HepG2 (cell line): ENCODE measurements around the gene NUDT3. TPM values are rescaled to one million over a fixed set of nuclear protein-coding genes. Genes with fewer than 3 reads are reported as not detected.
A peak's percentile ranks its signal among the peaks of the same experiment; 100 is the strongest.

Experiments used
- ATAC-seq: fragments of 200-7000 bp; cut with Tn5 transposase; 3 replicates; pipeline ENCODE4 v1.9.1; 2020; ENCODE audit warnings: mild to moderate bottlenecking, moderate library complexity
- BruUV-seq: library from RNA; stranded (reverse); fragments of 400-500 nt; replicated peaks from 2 replicates; lab custom pipeline; 2021; lab: Mats Ljungman, UMichigan
- CTCF ChIA-PET: fragments of 300-600 bp; formaldehyde crosslinking; extraction: SDS; loops from one replicate; lab custom pipeline; 2021; ENCODE audit warnings: low total read pairs, inconsistent platforms, low intra/inter-chr PET ratio; lab: Yijun Ruan, JAX
- POLR2A ChIA-PET: fragments of 350-600 bp; sonication (Branson Sonifier 250); formaldehyde crosslinking; loops from one replicate; lab custom pipeline; 2020; ENCODE audit warnings: antibody characterized with exemption, inconsistent platforms; lab: Yijun Ruan, JAX
- DNase-seq: peaks from one replicate; pipeline ENCODE4 v3.0.0-alpha.2; 2015; ENCODE audit warnings: low spot score
- FAIRE-seq: peaks from 3 replicates; lab custom pipeline; 2011; peaks lifted over from hg19 to GRCh38; lab: Jason Lieb, UNC
- H2AFZ ChIP-seq: one replicate; pipeline ENCODE4 v1.6.1; 2011; ENCODE audit warnings: low read length, inconsistent platforms
- H3K27ac ChIP-seq: fragments of 300-600 bp; 3 replicates; pipeline ENCODE4 v1.8.0; 2011; ENCODE audit warnings: mixed run types, mild to moderate bottlenecking, mixed read lengths, low read length, inconsistent platforms; ENCODE audit not compliant: insufficient read depth; ENCODE audit errors: extremely low read length
- H3K27me3 ChIP-seq, 2 experiments: fragments of 200-600 bp in 1 of 2; 2 replicates in 1 of 2; 3 replicates in 1 of 2; pipeline versions ENCODE4 v1.6.0 to v1.8.0; 2011; ENCODE audit warnings: low read length in 2 of 2, mild to moderate bottlenecking in 2 of 2, moderate library complexity in 2 of 2, inconsistent platforms in 1 of 2; ENCODE audit not compliant: insufficient read depth in 2 of 2, control insufficient read depth in 1 of 2
- H3K36me3 ChIP-seq, 2 experiments: fragments of 200-600 bp in 1 of 2; replicated peaks in 1 of 2; 2 replicates in 1 of 2; 3 replicates in 1 of 2; pipeline versions ENCODE4 v1.5.1 to v1.8.0; 2011; ENCODE audit warnings: low read length in 2 of 2, inconsistent platforms in 1 of 2; ENCODE audit not compliant: insufficient read depth in 2 of 2, control insufficient read depth in 1 of 2
- H3K4me1 ChIP-seq: 2 replicates; pipeline ENCODE4 v1.5.1; 2012; ENCODE audit warnings: low read length, inconsistent platforms; ENCODE audit not compliant: insufficient read depth
- H3K4me2 ChIP-seq: 2 replicates; pipeline ENCODE4 v1.6.0; 2011; ENCODE audit warnings: low read depth, low read length, inconsistent platforms
- H3K4me3 ChIP-seq, 3 experiments: fragments of 200-600 bp in 1 of 3; sonication (generic), shearing (Covaris generic) in 1 of 3; replicated peaks in 1 of 3; 2 replicates each; pipeline ENCODE4 v1.5.1; 2011 to 2016; ENCODE audit warnings: low read length in 3 of 3, inconsistent platforms in 2 of 3, low read depth in 2 of 3, mild to moderate bottlenecking in 2 of 3, control low read depth in 1 of 3, mixed read lengths in 1 of 3; ENCODE audit not compliant: insufficient read depth in 1 of 3
- H3K79me2 ChIP-seq: one replicate; pipeline ENCODE4 v1.6.1; 2011; ENCODE audit warnings: low read length, inconsistent platforms; ENCODE audit not compliant: insufficient read depth
- H3K9ac ChIP-seq: 2 replicates; pipeline ENCODE4 v1.6.0; 2011; ENCODE audit warnings: mild to moderate bottlenecking, low read depth, low read length, inconsistent platforms; ENCODE audit not compliant: insufficient read depth
- H3K9me3 ChIP-seq: 2 replicates; pipeline ENCODE4 v1.5.1; 2012; ENCODE audit warnings: mild to moderate bottlenecking, low read length
- H4K20me1 ChIP-seq: 2 replicates; pipeline ENCODE4 v1.6.0; 2011; ENCODE audit warnings: inconsistent platforms, mild to moderate bottlenecking, low read length, moderate library complexity; ENCODE audit not compliant: insufficient read depth
- ATF7 ChIP-seq, 2 experiments: fragments of 450-650 bp in 1 of 2; sonication (generic) in 1 of 2; formaldehyde crosslinking in 1 of 2; IDR thresholded peaks; 2 replicates each; pipeline versions ENCODE4 v1.4.0 to v1.6.1; 2016 to 2020; ENCODE audit warnings: antibody characterized with exemption in 1 of 2, mild to moderate bottlenecking in 1 of 2, missing genetic modification reagents in 1 of 2
- HCFC1 ChIP-seq: fragments of 150-350 bp; IDR thresholded peaks from 2 replicates; pipeline ENCODE4 v1.6.1; 2014; ENCODE audit warnings: low read depth, low read length
- PHF5A ChIP-seq: IDR thresholded peaks from one replicate; pipeline ENCODE4 v1.6.1; 2018; ENCODE audit warnings: low read depth, missing genetic modification reagents; ENCODE audit not compliant: unreplicated experiment
- RBM39 ChIP-seq: fragments of 200-400 bp; formaldehyde crosslinking; IDR thresholded peaks from one replicate; pipeline ENCODE4 v1.6.1; 2018; ENCODE audit warnings: antibody characterized with exemption, mild to moderate bottlenecking, low read depth, low read length; ENCODE audit not compliant: poor library complexity, severe bottlenecking
- SRF ChIP-seq: IDR thresholded peaks from 2 replicates; pipeline ENCODE4 v1.6.1; 2011; ENCODE audit warnings: mild to moderate bottlenecking, low read depth, low read length, moderate library complexity
- YEATS4 ChIP-seq: sonication (generic); formaldehyde crosslinking; IDR thresholded peaks from 2 replicates; pipeline ENCODE4 v1.4.0; 2020; ENCODE audit warnings: missing genetic modification reagents, borderline replicate concordance
- ZNF362 ChIP-seq: sonication (generic); formaldehyde crosslinking; IDR thresholded peaks from 2 replicates; pipeline ENCODE4 v1.4.0; 2020; ENCODE audit warnings: missing genetic modification reagents, mild to moderate bottlenecking, borderline replicate concordance
- WGBS: methylation state at CpG from one replicate; pipeline ENCODE4 v1.1.6; 2017; ENCODE audit warnings: low lambda C conversion rate; 5-methylcytosine and 5-hydroxymethylcytosine counted together
- in situ Hi-C: cut with HindIII; loops from 2 replicates; pipeline ENCODE4 v1.10.0; 2017; ENCODE audit warnings: low pct_unique_long_range_greater_than_20kb; ENCODE audit not compliant: extremely low pct_ligation_motif_present
- intact Hi-C: fragments of 100-400 bp; cut with micrococcal nuclease; formaldehyde crosslinking; loops from one replicate; pipeline ENCODE4 v1.10.0; 2022; ENCODE audit not compliant: unreplicated experiment
- polyA plus RNA-seq, 8 experiments: library from polyadenylated mRNA; depleted of rRNA in 3 of 8; stranded (reverse) in 7 of 8; unstranded in 1 of 8; fragments of >200 nt; fragmentation: Illumina TruSeq in 4 of 8; extraction: Trizol in 4 of 8; gene quantifications; 2 replicates each; pipeline versions ENCODE4 v1.2.1 to v1.2.3, GENCODE V29; 2011 to 2016; ENCODE audit warnings: low read depth in 4 of 8, missing spikeins in 1 of 8, mixed read lengths in 1 of 8; ENCODE audit not compliant: insufficient read depth in 1 of 8
- total RNA-seq, 5 experiments: library from RNA; depleted of rRNA; stranded (reverse); fragments of >200 nt; fragmentation: Illumina TruSeq; extraction: Trizol; gene quantifications; 2 replicates each; pipeline ENCODE4 v1.2.3, GENCODE V29; 2016; ENCODE audit warnings: low read depth in 1 of 5

The NUDT3 gene
- total and polyA plus RNA-seq, 2 of the 13 experiments (the other 11 are each of a cell fraction or from before 2014, with no cell fraction given), result 20.2 to 20.6 TPM

DNA sequence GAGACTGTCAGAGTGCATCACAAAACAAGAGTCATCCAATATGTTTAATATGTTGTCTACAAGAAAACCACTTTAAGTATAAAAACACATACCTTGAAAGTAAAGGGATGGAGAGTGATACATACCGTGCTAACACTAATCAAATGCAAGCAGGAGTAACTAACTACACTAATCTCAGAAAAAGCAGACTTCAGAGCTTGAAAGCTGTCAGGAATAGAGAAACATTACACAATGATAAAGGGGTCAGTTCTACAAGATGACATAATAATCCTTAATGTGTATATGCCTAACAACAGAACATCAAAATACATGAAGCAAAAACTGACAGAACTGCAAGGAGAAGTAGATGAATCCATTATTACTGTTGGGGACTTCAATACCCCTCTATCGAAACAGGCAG, 84.0 kb downstream of the NUDT3 start:
- no TSS peak for BruUV-seq
- intact Hi-C loops, result no loop called here
- Histone ChIP-seq H3K36me3 (peaks cover 0 to 6% of the 10 kb centered on the region in 2 experiments; a peak in 2 of 5 replicates), H3K4me3 (no peak overlapping the region), H3K4me1 (peaks cover 17% of the 10 kb centered on the region), H2AFZ (no peak overlapping the region), H3K27ac (no peak overlapping the region), H4K20me1 (0 out of 2 replicates have a peak, but pooled peaks cover 3% of the 10 kb centered on the region), H3K4me2 (no peak overlapping the region), H3K9ac (no peak overlapping the region), H3K9me3 (no peaks in the 10 kb centered on the region), H3K27me3 (no peaks in the 10 kb centered on the region), H3K79me2 (peaks cover 25% of the 10 kb centered on the region)
- CTCF ChIA-PET, result no interaction called here
- in situ Hi-C loops, result no loop called here
- ATAC-seq, result no peak
- TF ChIP-seq PHF5A (CRISPR knock-in tag) (no peak), SRF (no peak), HCFC1 (no peak), ZNF362 (CRISPR knock-in tag) (no peak), ATF7 (IDR thresholded peaks at IDR 0.05) (peak; percentile 43), ATF7 (CRISPR knock-in tag; IDR thresholded peaks at IDR 0.05) (no peak), RBM39 (no peak), YEATS4 (CRISPR knock-in tag) (no peak)
- no peak for DNase-seq
- no peak for FAIRE-seq
- POLR2A ChIA-PET, result no interaction called here
- WGBS, result 98% methylated on average over 2 of the region's 2 CpGs
